GM06990 (cell line): ENCODE results near the gene RNF148.

Experiments
- DNase-seq: peaks from one replicate; pipeline ENCODE4 v3.0.0-alpha.2; 2011; ENCODE audit not compliant: insufficient read length; ENCODE audit errors: extremely low read depth
- H3K27me3 ChIP-seq: replicated peaks from 2 replicates; pipeline ENCODE4 v1.6.0; 2011; ENCODE audit warnings: low read length; ENCODE audit not compliant: control insufficient read depth, insufficient read depth
- H3K36me3 ChIP-seq: 2 replicates; pipeline ENCODE4 v1.5.1; 2011; ENCODE audit warnings: low read length; ENCODE audit not compliant: control insufficient read depth, insufficient read depth
- H3K4me3 ChIP-seq: replicated peaks from 2 replicates; pipeline ENCODE4 v1.5.1; 2011; ENCODE audit warnings: low read depth, mild to moderate bottlenecking, control low read depth, low read length
- CTCF ChIP-seq: IDR thresholded peaks from 2 replicates; pipeline ENCODE4 v1.5.1; 2011; ENCODE audit warnings: low read length, control low read depth, mild to moderate bottlenecking, inconsistent platforms; ENCODE audit not compliant: insufficient read depth, poor library complexity, severe bottlenecking

The RNF148 gene

GRCh38 chr7:122706836-122707235, 4.1 kb upstream of the RNF148 start:
- Histone ChIP-seq H3K4me3 (no peak overlapping the region), H3K27me3 (no peaks in the 10 kb centered on the region), H3K36me3 (no peaks in the 10 kb centered on the region)
- no peak for DNase-seq
- TF ChIP-seq CTCF, result no peak

- Histone ChIP-seq H3K36me3 (no peaks in the 10 kb centered on the region), H3K27me3 (no peaks in the 10 kb centered on the region), H3K4me3 (no peak within 1 kb of the TSS)
- DNase-seq, result no peak
- TF ChIP-seq CTCF, result no peak
Measured at GRCh38 chr7:122699017-122699416, 3.7 kb downstream of the RNF148 start, which contains the start of gene RNF133. RNF133 (minus strand) TSS chr7:122699117; CDS start chr7:122698918, 199 bp downstream.

GRCh38 chr7:122695816-122696215, 6.9 kb downstream of the RNF148 start:
- DNase-seq, result no peak
- H3K36me3 ChIP-seq, result no peaks in the 10 kb centered on the region
- no peak overlapping the region for H3K4me3 ChIP-seq
- H3K27me3 ChIP-seq, result no peaks in the 10 kb centered on the region
- no peak for TF ChIP-seq CTCF

GRCh38 chr7:122694697-122695096, 8.0 kb downstream of the RNF148 start:
- TF ChIP-seq CTCF, result no peak
- Histone ChIP-seq H3K36me3 (no peaks in the 10 kb centered on the region), H3K4me3 (no peak overlapping the region), H3K27me3 (no peaks in the 10 kb centered on the region)
- DNase-seq, result no peak

GRCh38 chr7:122692769-122693309, 9.9 kb downstream of the RNF148 start:
- H3K27me3 ChIP-seq, result no peaks in the 10 kb centered on the region
- no peak for DNase-seq
- no peak overlapping the region for H3K4me3 ChIP-seq
- no peaks in the 10 kb centered on the region for H3K36me3 ChIP-seq
- no peak for TF ChIP-seq CTCF
